ENCODE results near the gene PIM3.
"Not testable (repeated sequence)": the region's sequence is repeated elsewhere in the genome, so short reads cannot be mapped to it uniquely, and the experiment has no call there.

PIM3 gene

DNA sequence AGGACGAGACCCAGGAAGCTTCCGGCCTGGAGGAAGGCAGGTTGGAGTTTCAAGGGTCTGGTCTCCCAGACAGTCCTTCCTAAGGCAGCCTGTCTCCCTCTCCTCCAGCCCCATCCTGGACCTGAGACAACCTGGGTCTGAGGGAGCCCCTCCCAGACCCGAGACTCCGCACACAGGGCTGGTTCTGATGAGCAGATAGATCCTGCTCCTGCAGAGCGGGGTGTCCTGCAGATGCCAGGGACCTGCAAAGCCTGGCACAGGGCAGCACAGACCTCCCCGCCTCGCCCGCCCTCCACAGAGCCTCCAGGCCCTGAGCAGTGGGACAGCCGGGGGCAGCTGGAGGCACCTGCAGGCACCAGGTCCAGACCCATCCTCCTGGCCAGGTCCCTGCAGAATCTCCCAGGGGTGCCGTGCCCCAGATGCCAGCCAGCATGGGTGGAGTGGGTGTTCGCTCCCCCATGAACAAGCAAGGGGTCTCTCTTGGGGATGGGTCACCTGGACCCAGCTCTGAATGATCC is 7.8 kb downstream of the PIM3 start:
- no peak for DNase-seq (ENCODE audit: low spot score)

DNA sequence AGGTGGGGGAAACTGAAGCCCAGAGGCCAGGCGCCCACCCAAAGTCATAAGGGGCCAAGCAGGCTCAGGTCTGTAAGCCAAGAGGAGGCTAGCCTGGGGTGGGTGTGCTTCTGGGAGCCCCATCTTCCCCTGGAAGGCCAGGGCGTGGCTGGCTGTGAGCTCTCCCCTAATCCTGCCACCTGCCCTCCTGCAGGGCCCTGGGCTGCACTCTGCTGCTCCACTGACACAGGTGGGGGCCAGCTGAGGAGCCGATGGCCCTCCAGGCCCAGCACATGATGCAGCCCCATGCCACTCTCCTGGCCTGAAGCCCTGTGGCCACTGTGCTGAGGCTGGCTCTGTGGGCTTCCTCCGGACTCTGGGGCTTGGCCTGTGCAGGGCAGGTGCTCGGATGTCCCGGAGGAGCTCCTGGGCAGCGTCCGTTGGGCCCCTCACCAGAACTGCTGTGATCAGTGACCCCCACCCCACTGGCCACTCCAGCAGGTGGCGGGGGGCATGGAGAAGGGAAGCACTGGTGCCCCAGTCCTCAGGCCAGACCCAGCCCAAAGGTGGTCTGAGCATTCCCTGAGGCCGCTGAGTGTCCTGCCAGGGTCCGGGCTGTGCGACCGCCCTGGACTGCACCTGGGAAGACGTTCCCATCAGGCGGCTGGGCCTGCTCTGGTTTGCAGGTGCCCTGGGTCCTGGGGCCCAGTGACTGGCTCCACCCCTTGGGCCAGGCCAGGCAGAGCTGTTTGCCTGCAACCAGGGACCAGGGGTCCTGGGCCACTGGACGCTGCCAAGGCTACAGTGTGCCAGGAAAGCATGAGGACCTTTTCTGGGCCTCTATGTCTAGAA is 8.5 kb downstream of the PIM3 start:
- no peak for DNase-seq (ENCODE audit: low spot score)

DNA sequence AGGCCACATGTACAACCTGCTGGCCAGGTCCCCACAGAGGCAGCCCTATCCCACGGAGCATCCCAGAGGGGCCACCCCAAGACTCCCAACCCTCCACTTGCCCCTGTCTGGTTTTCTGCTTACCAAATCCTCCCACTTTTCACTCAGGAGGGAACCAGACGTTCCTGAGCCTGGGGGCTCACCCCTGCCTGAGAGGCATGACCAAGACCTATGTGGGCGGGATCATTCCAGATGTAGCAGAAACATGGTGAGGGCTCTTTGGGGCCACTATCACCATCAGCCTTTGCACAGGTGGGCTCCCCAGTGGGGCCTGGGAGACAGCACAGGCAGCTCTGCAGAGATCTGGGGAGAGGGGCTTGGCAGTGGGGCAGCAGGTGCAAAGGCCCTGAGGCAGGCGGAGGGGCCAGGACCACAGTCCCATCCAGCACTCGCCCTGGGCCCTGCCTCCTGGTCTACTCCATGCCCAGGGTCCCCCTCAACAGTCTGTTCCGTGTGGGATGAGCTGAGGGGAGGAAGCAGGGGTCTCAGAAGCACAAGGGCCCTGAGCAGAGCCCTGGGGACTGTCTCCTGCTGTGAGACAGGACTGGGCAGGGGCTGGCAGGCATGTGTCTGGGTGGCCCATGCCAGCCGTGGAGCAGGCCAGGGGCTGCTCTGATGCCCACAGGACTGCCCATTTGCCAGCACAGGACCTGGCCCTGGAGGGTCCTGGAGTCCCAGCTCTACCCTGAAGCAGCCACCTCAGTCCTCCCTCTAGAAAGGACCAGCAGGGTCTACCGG is 9.4 kb downstream of the PIM3 start:
- no peak for DNase-seq (ENCODE audit: low spot score)

DNA sequence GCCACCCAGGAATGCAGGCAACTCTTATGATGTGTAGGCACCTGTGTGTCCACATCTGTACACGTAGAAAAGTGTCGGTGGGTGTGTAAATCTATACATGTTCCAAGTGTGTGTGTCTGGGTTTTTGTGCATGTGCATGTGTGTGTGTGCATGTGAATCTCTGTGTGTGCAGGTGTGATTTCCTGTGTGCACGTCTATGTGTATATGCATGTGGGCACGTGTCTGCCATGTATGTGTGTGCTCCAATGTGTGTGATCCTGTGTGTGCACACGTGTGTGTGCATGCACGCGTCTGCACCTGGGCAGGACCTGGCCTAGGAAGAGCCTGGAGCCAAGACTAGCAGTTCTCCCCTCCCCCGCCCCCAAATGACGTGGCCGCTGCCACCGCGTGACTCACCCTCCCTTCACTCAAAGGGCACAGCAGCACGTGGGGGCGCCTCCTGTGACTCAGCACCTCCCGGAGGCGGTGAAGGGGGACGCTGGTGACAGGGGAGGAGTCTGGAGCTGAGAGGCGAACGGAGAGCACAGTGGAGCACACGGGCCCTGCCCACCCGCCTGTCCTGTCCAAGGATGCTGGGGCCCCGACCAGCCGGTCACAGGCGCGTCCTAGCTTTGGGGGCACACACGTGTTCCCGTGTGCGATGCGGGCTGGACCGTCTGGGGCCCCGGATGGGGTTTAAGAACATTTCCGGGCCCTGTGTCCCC is 10.1 kb downstream of the PIM3 start:
- peak; percentile 97 for DNase-seq (ENCODE audit: low spot score)

DNA sequence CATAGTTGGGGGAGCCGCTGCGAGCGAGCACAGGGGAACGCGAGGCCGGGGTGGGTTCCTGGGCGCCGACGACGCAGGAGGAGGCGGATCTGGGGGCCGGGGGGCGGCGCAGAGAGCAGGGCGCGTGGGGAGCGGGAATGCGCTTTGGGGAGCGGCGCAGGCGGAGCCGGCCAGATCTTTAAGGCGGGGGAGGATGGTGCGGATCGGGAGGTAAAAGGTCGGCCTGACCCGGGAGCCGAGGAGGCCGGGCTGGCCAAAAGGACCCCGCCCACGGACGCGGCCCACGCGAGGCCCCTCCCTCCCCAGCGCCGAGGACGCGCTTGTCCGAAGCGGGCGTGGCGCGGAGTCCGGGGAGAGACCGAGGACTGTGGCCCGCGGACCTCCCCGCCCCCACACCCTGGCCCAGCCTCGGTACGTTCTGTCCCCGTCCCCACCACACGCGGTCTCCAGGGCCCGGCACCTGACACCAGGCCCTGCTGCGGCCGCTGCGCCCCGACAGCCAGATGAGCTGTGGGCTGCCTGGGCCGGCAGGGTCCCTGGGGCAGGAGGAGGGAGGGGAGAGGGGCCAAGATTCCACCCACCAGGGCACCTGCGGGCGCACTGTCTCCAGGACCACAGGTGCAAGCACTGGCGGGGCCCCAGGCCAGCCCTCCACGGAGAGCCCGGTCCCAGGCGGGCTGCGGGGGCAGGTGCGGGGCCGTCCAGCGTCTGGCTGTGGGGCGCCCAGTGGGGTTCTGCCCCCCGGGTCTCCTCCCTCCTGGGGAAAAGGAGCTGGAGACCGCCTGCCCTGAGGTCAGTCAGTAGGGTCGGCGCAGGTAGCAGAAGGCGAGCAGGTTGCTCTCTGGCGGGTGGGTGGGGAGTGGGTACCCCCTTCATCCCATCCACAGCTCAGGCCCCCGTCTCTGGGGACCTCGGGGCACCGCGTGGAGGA is 10.9 kb downstream of the PIM3 start:
- peak; percentile 72 for DNase-seq (ENCODE audit: low spot score)

DNA sequence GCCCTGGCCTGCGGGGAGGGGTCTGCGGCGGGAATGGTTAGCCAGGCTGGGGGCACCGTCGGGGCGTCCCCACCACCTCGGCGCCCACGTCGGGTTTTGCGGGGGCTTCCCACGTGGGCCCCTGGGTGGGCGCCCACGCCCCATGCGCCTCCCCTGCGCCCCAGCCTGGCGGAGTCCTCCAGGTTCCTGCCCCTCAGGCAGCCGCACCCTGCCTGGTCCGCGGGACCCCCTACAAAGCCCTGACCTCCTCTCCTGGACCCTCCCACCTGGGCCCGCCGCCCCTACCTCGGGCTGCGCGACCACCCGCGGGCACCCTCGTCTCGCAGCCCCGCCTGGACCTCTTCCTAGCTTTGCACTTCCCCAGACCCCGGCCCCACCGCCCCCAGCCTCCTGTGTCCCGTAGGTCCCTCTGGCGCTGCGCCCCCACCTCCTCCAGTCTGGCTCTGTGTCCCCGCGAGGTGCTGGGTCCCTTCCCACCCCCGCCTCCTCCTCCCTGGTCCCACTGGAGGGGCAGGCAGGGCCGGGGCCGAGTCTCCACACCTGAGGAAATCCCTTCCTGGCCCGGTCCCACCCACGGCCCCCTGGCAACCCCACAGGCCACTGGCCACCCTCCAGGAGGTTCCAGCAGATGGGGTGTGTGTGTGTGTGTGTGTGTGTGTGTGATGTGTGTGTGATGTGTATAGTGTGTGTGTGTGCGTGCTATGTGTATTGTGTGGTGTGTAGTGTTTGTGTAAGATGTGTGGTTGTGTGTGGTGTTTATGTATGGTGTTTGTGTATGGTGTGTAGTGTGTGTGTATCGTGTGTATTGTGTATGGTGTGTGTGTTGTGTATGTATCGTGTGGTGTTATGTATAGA is 11.8 kb downstream of the PIM3 start:
- DNase-seq (ENCODE audit: low spot score): no peak

DNA sequence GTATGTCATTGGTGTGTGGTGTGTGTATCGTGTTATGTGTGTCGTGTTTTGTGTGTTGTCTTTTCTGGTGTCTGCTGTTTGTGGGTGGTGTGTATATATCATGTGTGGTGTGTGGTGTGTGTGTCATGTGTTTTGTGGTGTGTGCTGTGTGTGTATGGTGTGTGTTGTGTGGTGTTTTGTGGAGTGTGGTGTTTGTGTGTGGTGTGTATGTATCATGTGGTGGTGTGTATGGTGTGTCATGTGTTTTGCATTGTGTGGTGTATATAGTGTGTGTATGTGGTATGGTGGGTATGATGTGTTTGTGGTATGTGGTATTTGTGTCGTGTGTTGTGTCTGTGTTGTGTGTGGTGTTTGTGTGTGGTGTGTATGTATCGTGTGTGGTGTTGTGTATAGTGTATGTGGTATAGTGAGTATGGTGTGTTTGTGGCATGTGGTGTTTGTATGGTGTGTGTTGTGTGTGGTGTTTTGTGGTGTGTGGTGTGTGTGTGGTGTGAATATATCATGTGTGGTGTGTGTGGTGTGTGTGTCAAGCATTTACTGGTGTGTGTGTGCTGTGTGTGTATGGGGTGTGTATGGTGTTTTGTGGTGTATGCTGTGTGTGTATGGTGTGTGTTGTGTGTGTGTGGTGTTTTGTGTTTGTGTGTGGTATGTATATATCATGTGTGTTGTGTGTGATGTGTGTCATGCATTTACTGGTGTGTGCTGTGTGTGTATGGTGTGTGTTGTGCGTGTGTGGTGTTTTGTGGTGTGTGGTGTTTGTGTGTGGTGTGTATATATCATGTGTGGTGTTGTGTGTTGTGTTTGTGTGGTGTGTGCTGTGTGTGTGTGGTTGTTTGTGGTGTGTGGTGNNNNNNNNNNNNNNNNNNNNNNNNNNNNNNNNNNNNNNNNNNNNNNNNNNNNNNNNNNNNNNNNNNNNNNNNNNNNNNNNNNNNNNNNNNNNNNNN is 12.7 kb downstream of the PIM3 start:
- DNase-seq (ENCODE audit: low spot score): no peak

DNA sequence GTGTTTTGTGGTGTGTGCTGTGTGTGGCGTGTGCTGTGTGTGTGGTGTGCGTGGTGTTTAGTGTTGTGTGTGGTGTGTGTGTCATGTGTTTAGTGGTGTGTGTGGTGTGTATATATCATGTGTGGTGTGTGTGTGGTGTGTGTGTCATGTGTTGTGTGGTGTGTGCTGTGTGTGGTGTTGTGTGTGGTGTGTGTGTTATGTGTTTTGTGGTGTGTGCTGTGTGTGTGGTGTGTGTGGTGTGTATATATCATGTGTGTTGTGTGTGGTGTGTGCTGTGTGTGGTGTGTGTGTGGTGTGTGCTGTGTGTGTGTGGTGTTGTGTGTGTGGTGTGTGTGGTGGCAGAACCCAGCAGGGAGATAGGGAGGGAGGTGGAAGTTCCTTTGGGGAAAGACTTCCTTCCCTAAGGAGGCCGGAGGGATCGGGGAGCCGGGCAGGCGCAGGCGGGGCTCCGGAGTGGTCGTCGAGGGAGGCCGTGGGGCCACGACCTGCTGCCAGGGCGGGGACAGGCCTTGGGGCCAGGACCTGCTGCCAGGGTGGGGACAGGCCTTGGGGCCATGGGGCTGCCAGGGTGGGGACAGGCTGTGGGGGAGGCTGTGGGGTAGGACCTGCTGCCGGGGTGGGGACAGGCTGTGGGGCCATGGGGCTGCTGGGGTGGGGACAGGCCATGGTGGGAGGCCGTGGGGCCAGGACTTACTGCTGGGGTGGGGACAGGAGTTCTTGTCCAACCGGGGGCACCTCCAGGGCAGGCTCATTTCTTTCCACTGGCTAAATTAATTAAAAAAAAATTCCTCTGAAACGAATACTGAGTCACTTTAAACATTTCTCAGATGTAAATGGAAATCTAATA is 15.2 kb downstream of the PIM3 start:
- no peak for DNase-seq (ENCODE audit: low spot score)

DNA sequence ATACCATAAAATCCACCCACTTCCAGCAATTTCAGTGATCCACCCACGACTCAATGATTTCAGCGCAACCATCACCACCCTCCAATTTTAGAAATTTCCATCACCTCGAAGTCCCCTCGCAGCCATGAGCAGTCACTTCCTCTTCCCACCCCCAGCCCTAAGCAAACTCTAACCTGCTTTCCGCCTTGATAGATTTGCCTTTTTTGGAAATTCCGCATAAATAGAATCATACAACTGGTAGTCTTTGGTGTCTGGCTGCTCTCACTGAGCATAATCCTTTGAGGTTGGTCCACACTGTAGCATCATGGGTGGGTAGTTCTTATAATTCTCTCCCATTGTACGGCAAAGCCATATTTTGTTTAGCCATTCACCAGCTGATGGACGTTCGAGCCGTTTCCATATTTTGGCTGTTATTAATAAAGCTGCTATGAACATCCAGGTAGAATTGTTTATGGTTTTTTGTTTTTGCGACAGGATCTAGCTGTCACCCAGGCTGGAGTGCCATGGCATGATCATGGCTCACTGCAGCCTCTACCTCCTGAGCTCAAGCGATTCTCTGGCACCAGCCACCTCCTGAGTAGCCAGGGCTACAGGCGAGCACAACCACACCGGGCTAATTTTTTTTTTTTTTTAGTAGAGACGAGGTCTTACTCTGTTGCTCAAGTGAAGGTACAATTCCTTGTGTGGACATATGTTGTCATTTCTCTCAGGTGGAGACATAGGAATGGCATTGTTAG is 16.0 kb downstream of the PIM3 start:
- DNase-seq (ENCODE audit: low spot score): peak; percentile 45

DNA sequence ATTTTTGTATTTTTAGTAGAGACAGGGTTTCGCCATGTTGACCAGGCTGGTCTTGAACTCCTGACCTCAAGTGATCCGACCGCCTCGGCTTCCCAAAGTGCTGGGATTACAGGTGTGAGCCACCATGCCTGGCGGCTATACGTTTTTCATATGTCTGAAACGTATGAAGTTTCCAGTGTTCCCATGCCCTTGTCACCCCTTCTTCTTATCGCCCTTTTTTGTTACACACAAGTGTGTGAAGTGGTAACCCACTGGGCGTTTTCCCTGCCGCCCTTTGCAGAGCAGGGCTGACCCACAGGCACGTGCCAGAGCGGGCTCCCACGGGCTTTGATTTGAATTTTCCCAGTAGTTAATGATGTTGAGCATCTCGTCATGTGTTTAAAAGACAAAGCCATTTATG is 17.0 kb downstream of the PIM3 start:
- no peak for DNase-seq (ENCODE audit: low spot score)

DNA sequence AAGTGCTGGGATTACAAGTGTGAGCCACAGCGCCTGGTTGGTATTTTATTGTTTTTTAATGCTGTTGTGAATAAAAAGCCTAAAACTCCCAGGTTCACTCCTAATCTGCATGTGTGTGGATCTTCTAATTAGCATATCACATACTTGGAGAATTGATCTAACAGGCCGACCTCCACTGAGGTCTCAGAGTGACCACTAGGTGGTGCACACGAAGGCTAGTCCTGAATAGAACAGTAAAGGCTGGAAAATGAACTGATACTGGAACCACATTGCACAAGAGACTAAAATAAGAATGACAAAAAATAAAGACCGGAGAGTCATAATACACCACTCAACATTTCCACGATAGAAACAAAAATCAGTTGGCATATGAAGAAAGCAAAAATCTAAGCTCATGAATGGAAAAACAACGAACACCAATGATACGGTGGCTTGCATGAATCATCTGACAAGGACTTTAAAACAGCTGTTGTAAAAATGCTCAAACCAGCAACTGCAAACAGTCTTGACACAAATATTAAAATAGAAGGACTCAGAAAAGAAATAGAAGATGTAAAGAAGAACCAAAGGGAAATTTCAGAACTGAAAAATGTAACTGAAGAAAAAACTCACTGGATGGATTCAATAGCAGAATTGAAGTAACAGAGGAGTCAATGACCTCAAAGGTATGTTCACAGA is 19.2 kb downstream of the PIM3 start:
- DNase-seq (ENCODE audit: low spot score): peak; percentile 61

DNA sequence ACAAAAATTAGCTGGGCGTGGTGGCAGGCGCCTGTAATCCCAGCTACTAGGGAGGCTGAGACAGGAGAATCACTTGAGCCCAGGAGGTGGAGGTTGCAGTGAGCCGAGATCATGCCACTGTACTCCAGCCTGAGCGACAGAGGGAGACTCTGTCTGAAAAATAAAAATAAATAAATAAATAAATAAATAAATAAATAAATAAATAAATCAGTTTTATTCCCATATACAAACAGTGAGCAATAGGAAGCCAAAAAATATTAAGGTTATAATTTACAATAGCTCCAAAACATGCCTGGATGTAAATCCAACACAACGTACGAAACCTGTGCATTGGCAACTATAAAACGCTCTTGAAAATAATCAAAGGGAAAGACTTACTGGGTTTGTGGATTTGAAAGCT is 21.2 kb downstream of the PIM3 start:
- not testable (repeated sequence) for DNase-seq (ENCODE audit: low spot score)

DNA sequence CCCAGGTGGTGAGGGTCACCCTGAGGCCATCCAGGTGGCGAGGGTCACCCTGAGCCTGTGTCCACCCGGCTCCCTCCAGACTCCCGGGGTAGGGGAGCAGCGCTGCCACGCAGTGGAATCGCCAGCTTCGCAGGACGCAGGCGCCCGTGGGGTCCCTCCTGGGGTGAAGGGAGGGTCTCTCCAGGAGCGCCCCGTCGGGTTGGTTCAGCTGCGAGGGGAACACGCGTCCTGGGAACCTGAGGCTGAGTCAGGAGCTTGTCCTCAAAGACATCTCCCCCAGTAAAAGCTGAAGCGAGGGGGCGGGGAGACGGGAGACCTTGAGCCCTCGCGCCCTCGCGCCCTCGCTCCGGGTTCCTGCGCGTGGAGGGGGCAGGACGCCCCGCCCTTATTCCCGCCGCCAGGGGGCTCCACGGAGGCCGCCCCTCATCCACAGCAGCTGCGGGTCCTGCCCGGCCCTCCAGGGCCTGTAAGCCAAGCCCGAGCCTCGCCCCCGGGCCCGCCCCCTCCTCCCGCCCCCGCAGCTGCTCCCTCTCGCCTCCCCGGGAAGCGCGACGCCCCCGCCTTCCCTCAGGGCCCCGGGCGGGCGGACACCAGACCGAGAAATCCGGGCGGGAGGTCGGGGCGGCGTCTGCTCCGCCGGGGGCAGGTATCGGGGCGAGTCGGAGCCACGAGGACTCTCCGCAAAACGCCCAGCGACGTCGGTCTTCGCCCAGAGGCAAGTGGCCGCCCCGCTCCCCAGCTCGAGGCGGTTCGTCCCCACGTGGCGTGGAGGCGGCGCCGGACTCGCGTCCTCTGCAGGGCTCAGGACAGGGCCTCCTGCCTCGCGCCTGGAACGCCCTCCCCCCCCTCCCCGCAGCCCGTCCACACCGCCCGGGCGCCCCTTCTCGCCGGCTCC is 22.8 kb downstream of the PIM3 start:
- no peak for DNase-seq (ENCODE audit: low spot score)

DNA sequence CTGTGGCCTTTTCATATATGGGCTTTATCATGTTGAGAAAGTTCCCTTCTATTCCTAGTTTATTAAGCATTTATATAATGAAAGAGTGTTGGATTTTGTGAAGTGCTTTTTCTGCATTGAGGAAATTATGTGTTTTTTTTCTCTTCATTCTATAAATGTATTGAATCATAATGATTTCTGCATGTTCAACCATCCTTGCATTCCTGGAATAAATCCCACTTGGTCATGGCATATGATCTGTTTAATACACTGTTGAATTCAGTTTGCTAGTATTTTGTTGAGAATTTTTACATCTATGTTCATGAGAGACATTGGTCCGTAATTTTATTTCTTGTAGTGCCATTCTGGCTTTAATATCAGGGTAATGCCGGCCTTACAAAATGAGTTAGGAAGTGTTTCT is 25.8 kb downstream of the PIM3 start:
- no peak for DNase-seq (ENCODE audit: low spot score)

DNA sequence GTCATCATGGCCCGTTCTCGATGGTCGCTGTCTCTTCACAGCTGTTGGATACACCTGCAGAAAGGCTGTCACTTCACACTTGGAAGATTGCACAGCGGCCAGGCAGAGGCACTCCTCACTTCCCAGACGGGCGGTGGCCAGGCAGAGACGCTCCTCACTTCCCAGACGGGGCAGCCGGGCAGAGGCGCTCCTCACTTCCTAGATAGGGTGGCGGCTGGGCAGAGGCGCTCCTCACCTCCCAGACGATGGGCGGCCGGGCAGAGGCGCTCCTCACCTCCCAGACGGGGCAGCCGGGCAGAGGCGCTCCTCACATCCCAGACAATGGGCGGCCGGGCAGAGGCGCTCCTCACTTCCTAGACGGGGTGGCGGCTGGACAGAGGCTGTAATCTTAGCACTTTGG is 29.3 kb downstream of the PIM3 start:
- DNase-seq (ENCODE audit: low spot score): not testable (repeated sequence)

DNA sequence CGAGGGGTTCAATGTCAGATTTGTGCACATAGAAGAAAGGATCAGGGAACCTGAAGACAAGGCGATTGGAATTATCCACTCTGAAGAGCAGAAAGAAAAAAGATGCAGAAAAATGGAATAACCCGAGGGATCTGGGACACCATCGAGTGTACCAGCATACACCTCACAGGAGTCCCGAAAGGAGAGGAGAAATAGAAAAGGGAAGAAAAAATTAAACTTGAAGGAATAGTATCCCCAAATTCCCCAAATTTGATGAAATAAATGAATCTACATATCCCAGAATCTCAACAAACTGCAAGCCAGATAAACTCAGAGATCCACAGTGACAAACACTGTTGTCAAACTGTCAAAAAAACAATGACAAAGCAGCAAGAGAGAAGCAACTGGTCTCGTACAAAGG is 30.6 kb downstream of the PIM3 start:
- DNase-seq (ENCODE audit: low spot score): no peak
